ENCODE results near the gene LPP. TPM values are rescaled to one million over a fixed set of nuclear protein-coding genes. Genes with fewer than 3 reads are reported as not detected.

The LPP gene
- total and polyA plus RNA-seq, 2 of the 13 experiments (the other 11 are each of a cell fraction or from before 2014, with no cell fraction given): 19.2 to 29.9 TPM

DNA sequence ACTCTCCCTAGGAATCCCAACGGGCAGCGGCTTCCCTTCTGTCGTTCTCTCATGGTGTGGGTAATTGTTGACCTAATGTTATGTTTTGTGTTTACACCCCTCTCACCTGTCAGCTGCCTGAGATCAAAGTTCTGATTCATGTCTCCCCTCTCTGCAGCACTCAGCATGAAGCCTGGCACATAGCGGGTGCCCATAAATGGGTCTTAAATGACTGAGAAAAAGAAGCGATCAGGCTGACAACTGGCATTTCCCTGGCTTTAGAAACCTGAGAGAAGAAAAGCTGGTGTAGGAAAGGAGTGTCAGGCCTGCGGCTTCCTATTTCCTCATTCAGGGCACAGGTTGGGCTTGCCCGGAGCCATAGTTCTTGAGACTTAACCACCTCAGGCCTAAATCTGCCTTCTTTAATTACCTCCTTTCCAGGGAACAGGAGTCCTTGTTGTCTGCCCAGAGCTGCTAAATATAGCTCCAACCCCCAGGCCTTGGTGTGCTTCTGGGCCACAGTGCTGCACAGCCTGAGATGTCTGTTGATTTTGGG, 31.8 kb downstream of the LPP start (continued):
- TF ChIP-seq, protein P1, sequence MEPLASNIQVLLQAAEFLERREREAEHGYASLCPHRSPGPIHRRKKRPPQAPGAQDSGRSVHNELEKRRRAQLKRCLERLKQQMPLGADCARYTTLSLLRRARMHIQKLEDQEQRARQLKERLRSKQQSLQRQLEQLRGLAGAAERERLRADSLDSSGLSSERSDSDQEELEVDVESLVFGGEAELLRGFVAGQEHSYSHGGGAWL (CRISPR knock-in tag; IDR thresholded peaks at IDR 0.05): no peak
- TF ChIP-seq TP53 (CRISPR knock-in tag; conservative IDR thresholded peaks at IDR 0.05): no peak
- no peak for TF ChIP-seq PAF1 (CRISPR knock-in tag; IDR thresholded peaks at IDR 0.05)
- TF ChIP-seq, protein P2, sequence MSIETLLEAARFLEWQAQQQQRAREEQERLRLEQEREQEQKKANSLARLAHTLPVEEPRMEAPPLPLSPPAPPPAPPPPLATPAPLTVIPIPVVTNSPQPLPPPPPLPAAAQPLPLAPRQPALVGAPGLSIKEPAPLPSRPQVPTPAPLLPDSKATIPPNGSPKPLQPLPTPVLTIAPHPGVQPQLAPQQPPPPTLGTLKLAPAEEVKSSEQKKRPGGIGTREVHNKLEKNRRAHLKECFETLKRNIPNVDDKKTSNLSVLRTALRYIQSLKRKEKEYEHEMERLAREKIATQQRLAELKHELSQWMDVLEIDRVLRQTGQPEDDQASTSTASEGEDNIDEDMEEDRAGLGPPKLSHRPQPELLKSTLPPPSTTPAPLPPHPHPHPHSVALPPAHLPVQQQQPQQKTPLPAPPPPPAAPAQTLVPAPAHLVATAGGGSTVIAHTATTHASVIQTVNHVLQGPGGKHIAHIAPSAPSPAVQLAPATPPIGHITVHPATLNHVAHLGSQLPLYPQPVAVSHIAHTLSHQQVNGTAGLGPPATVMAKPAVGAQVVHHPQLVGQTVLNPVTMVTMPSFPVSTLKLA (IDR thresholded peaks at IDR 0.05): no peak
- no peak for TF ChIP-seq HIVEP1 (CRISPR knock-in tag; IDR thresholded peaks at IDR 0.05)
- TF ChIP-seq MXI1 (IDR thresholded peaks at IDR 0.05; ENCODE audit: borderline replicate concordance, low read depth, low read length): peak; percentile 57; the same call in 1 of the 3 replicates
- TF ChIP-seq, protein P3, sequence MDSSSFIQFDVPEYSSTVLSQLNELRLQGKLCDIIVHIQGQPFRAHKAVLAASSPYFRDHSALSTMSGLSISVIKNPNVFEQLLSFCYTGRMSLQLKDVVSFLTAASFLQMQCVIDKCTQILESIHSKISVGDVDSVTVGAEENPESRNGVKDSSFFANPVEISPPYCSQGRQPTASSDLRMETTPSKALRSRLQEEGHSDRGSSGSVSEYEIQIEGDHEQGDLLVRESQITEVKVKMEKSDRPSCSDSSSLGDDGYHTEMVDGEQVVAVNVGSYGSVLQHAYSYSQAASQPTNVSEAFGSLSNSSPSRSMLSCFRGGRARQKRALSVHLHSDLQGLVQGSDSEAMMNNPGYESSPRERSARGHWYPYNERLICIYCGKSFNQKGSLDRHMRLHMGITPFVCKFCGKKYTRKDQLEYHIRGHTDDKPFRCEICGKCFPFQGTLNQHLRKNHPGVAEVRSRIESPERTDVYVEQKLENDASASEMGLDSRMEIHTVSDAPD (CRISPR knock-in tag; IDR thresholded peaks at IDR 0.05): no peak
- TF ChIP-seq, protein P4, sequence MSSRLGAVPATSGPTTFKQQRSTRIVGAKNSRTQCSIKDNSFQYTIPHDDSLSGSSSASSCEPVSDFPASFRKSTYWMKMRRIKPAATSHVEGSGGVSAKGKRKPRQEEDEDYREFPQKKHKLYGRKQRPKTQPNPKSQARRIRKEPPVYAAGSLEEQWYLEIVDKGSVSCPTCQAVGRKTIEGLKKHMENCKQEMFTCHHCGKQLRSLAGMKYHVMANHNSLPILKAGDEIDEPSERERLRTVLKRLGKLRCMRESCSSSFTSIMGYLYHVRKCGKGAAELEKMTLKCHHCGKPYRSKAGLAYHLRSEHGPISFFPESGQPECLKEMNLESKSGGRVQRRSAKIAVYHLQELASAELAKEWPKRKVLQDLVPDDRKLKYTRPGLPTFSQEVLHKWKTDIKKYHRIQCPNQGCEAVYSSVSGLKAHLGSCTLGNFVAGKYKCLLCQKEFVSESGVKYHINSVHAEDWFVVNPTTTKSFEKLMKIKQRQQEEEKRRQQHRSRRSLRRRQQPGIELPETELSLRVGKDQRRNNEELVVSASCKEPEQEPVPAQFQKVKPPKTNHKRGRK (CRISPR knock-in tag; IDR thresholded peaks at IDR 0.05): no peak
- TF ChIP-seq RAD21 (CRISPR knock-in tag; IDR thresholded peaks at IDR 0.05): 0 out of 2 replicates have a peak, but pooled peaks have one; percentile 28
- TF ChIP-seq AKAP8 (CRISPR knock-in tag; IDR thresholded peaks at IDR 0.05): no peak
- no peak for TF ChIP-seq ZNF674 (CRISPR knock-in tag; IDR thresholded peaks at IDR 0.05; ENCODE audit: low read depth)
- no peak for TF ChIP-seq ARHGAP35 (CRISPR knock-in tag; IDR thresholded peaks at IDR 0.05; ENCODE audit: borderline replicate concordance)
- TF ChIP-seq, protein P5, sequence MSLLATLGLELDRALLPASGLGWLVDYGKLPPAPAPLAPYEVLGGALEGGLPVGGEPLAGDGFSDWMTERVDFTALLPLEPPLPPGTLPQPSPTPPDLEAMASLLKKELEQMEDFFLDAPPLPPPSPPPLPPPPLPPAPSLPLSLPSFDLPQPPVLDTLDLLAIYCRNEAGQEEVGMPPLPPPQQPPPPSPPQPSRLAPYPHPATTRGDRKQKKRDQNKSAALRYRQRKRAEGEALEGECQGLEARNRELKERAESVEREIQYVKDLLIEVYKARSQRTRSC (CRISPR knock-in tag; IDR thresholded peaks at IDR 0.05; ENCODE audit: low read depth): no peak
- TF ChIP-seq ZNF557 (CRISPR knock-in tag; IDR thresholded peaks at IDR 0.05): no peak
- TF ChIP-seq, protein P6, sequence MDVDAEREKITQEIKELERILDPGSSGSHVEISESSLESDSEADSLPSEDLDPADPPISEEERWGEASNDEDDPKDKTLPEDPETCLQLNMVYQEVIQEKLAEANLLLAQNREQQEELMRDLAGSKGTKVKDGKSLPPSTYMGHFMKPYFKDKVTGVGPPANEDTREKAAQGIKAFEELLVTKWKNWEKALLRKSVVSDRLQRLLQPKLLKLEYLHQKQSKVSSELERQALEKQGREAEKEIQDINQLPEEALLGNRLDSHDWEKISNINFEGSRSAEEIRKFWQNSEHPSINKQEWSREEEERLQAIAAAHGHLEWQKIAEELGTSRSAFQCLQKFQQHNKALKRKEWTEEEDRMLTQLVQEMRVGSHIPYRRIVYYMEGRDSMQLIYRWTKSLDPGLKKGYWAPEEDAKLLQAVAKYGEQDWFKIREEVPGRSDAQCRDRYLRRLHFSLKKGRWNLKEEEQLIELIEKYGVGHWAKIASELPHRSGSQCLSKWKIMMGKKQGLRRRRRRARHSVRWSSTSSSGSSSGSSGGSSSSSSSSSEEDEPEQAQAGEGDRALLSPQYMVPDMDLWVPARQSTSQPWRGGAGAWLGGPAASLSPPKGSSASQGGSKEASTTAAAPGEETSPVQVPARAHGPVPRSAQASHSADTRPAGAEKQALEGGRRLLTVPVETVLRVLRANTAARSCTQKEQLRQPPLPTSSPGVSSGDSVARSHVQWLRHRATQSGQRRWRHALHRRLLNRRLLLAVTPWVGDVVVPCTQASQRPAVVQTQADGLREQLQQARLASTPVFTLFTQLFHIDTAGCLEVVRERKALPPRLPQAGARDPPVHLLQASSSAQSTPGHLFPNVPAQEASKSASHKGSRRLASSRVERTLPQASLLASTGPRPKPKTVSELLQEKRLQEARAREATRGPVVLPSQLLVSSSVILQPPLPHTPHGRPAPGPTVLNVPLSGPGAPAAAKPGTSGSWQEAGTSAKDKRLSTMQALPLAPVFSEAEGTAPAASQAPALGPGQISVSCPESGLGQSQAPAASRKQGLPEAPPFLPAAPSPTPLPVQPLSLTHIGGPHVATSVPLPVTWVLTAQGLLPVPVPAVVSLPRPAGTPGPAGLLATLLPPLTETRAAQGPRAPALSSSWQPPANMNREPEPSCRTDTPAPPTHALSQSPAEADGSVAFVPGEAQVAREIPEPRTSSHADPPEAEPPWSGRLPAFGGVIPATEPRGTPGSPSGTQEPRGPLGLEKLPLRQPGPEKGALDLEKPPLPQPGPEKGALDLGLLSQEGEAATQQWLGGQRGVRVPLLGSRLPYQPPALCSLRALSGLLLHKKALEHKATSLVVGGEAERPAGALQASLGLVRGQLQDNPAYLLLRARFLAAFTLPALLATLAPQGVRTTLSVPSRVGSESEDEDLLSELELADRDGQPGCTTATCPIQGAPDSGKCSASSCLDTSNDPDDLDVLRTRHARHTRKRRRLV (CRISPR knock-in tag; IDR thresholded peaks at IDR 0.05): no peak
- no peak for TF ChIP-seq TBP (CRISPR knock-in tag; IDR thresholded peaks at IDR 0.05)
